Adipocyte (in vitro differentiated cells): Measurements from ENCODE around the gene S1PR4.
"Not testable (repeated sequence)": the region's sequence is repeated elsewhere in the genome, so short reads cannot be mapped to it uniquely, and the experiment has no call there.

Source experiments
- DNase-seq: peaks from one replicate; pipeline ENCODE4 v3.0.0-alpha.2; 2015; ENCODE audit warnings: low read depth
- H3K27me3 ChIP-seq: replicated peaks from 2 replicates; pipeline ENCODE4 v1.7.0; 2013; ENCODE audit warnings: mild to moderate bottlenecking, low read length, moderate library complexity; ENCODE audit not compliant: control insufficient read depth, insufficient read depth
- H3K36me3 ChIP-seq: 2 replicates; pipeline ENCODE4 v1.7.0; 2013; ENCODE audit warnings: low read length, mild to moderate bottlenecking, moderate library complexity; ENCODE audit not compliant: control insufficient read depth, insufficient read depth, severe bottlenecking
- H3K4me1 ChIP-seq: 2 replicates; pipeline ENCODE4 v1.7.0; 2013; ENCODE audit warnings: mild to moderate bottlenecking, low read length, moderate library complexity; ENCODE audit not compliant: control insufficient read depth, insufficient read depth
- H3K4me3 ChIP-seq: 2 replicates; pipeline ENCODE4 v1.7.0; 2013; ENCODE audit warnings: mild to moderate bottlenecking, low read length, moderate library complexity
- H3K9ac ChIP-seq: 2 replicates; pipeline ENCODE4 v1.7.0; 2013; ENCODE audit warnings: mild to moderate bottlenecking, low read length, moderate library complexity
- H3K9me3 ChIP-seq: 2 replicates; pipeline ENCODE4 v1.7.0; 2013; ENCODE audit warnings: mild to moderate bottlenecking, low read length, moderate library complexity; ENCODE audit not compliant: control insufficient read depth

S1PR4 gene

GRCh38 chr19:3193256-3194105, 14.9 kb downstream of the S1PR4 start:
- DNase-seq, result no peak
- Histone ChIP-seq H3K9me3 (no peaks in the 10 kb centered on the region), H3K4me3 (no peak overlapping the region), H3K27me3 (no peaks in the 10 kb centered on the region), H3K36me3 (peaks cover 29% of the 10 kb centered on the region), H3K4me1 (no peaks in the 10 kb centered on the region), H3K9ac (no peak overlapping the region)

DNA sequence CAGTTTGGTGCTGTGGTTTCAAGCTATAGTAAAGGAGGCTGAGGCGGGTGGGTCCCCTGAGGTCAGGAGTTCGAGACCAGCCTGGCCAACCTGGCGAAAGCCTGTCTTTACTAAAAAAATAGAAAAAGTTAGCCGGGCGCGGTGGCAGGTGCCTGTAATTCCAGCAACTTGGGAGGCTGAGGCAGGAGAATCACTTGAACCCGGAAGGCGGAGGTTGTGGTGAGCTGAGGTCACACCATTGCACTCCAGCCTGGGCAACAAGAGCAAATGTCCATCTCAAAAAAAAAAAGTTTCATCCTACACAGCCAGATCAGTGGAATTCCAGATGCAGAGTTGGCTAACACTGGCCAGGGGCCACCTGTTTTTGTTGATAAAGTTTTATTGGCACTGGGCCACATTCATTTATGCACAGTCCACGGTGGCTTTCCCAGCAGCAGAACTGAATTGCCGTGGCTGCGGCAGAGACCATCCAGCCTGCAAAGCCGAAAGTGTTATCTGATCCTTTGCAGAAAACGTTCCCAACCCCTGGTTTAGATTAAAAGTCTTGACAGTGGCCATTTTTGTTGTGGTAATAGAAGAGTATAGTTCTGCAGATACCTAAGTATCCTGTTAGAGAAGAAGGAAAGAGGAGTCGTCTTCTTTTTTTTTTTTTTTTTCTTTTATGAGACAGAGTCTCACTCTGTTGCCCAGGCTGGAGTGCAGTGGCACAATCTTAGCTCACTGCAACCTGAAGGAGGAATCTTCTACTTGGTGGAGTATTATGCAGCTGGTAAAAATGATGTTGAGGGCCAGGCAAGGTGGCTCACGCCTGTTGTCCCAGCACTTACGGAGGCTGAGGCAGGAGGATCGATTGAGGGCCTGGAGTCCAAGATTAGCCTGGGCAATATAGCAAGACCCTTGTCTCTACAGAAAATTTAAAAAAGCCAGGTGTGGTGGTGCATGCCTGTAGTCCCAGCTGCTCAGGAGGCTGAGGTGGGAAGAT, 15.8 kb downstream of the S1PR4 start:
- Histone ChIP-seq H3K4me1 (no peaks in the 10 kb centered on the region), H3K9me3 (no peaks in the 10 kb centered on the region), H3K9ac (no peak overlapping the region), H3K27me3 (no peaks in the 10 kb centered on the region), H3K36me3 (peaks cover 28% of the 10 kb centered on the region), H3K4me3 (no peak overlapping the region)
- no peak for DNase-seq

DNA sequence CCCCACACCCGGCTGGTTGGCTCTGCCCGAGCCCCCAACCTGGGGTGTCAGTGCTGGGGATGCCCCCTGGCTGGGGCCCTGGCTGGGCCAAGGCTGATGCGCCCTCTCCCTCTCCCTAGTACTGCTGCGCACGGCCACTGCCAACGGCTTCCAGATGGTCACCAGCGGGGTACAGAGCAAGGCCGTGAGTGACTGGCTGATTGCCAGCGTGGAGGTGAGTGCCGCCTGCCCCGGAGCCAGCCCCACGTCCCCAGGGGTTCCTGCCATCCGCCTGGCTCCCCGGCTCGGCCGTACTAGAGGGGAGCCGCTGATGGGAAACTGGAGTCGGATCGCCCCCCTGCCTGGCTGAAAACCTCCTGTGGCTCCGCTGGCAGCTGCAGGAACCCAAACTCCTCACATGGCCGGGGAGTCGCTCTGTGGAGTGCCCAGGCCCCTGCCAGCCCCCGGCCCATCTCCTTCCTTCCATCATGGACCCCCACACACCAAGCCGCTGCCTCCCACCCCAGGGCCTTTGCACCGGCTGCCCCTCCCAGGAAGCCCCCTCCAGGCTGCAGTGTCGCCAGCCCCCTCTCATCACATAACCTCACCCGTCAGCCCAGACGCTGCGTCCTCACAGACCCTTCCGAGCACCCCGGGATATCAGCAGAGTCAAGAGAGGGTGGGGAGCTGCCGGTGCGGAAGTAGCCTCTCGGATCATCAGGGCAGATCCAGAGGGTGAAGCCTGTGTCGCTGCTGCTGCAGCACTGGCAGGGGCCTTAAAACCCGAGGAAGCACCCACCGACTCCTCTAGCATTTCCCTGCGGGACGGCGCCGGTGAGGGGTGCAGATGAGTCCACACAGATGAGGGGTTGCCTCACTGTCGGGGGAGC, 17.7 kb downstream of the S1PR4 start:
- Histone ChIP-seq H3K9ac (no peak overlapping the region), H3K9me3 (no peaks in the 10 kb centered on the region), H3K4me3 (no peak overlapping the region), H3K36me3 (peaks cover 28% of the 10 kb centered on the region), H3K27me3 (no peaks in the 10 kb centered on the region), H3K4me1 (no peaks in the 10 kb centered on the region)
- no peak for DNase-seq

DNA sequence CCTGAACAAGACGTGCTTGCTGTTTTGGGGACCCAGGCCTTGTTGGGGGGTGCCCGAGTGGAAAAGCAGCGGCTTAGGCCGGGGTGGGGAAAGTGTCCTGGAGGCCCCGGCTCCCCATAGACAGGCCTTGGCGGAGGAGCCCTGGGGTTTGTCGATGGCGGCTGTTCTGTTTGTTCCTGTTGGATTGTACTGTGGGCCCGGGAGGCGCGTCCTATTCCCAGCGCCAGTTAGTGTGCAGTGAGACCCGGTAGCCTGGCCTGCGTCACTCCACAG, 18.3 kb downstream of the S1PR4 start:
- no peaks in the 10 kb centered on the region for H3K9me3 ChIP-seq
- H3K27me3 ChIP-seq, result no peaks in the 10 kb centered on the region
- peaks cover 28% of the 10 kb centered on the region for H3K36me3 ChIP-seq
- H3K9ac ChIP-seq, result no peak overlapping the region
- no peak for DNase-seq
- H3K4me3 ChIP-seq, result no peak overlapping the region
- no peaks in the 10 kb centered on the region for H3K4me1 ChIP-seq

DNA sequence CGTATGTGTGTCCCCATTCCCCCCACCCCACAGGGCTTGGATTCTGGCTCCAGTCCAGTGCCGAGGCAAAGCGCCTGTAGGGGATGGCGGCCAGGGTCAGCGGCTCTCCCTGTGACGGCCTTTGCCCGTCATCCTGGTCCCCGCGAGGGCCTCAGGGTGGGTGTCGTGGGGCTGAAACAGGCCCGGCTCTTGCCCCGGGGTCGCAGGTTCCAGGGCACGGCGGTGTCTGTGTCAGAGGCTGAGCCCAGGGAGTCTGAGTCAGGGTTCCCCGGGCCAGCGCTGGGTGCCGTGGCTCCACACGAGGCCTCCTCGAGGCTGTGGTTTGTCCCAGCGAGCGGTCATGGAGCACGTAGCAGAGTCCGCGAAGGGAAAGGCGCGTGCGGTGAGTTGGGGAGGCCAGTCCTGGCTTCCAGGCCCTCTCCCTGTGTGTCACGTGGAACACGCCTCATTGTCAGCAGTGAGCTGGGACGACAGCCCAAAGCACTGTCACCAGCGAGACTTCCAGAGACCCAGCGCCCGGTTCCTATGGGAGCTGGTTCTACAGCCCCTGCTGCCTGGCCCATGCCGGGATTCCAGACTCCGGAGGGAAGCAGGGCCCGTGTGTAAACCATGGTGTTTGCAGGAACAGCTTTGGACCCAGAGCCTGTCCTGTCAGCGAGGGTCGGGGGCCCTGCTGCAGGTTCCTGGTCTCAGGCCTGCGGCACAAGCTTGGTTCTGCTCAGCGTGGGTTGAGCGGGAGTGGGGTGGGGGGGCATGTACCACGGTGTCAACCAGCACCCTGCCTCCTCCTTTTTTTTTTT, 20.5 kb downstream of the S1PR4 start:
- H3K4me3 ChIP-seq, result no peak overlapping the region
- H3K9ac ChIP-seq, result no peak overlapping the region
- H3K27me3 ChIP-seq, result no peaks in the 10 kb centered on the region
- no peak for DNase-seq
- H3K4me1 ChIP-seq, result no peaks in the 10 kb centered on the region
- peaks cover 29% of the 10 kb centered on the region for H3K36me3 ChIP-seq
- no peaks in the 10 kb centered on the region for H3K9me3 ChIP-seq

DNA sequence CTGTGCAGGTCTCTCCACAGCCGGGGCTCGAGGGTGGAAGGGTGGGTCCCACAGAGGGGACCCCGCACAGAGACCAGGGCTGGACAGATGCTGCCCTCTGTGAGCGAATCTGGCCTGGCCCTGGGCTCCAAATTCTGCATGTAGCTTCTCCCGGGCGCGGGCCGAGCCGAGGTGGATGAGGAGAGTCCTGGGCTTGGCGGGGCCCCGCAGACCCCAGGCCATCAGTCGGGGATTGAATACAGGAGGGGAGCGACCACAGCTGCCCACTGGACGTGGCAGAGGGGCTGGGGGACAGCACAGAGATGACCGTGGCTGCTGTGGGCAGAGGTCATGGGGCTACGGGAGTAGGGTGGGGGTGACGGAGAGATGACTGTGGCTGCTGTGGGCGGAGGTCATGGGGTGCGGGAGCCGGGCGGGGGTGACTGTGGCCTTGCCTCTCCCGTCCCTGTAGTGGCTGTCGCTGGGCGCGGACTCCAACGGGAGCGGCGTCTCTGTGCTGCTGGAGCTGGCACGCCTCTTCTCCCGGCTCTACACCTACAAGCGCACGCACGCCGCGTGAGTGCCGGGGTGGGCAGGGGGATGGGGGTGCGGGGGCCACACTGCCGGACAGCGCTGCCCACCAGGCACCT, 22.6 kb downstream of the S1PR4 start:
- DNase-seq, result no peak
- H3K4me1 ChIP-seq, result no peaks in the 10 kb centered on the region
- H3K9ac ChIP-seq, result no peak overlapping the region
- no peak overlapping the region for H3K4me3 ChIP-seq
- peaks cover 39% of the 10 kb centered on the region for H3K36me3 ChIP-seq
- H3K9me3 ChIP-seq, result no peaks in the 10 kb centered on the region
- H3K27me3 ChIP-seq, result no peaks in the 10 kb centered on the region

DNA sequence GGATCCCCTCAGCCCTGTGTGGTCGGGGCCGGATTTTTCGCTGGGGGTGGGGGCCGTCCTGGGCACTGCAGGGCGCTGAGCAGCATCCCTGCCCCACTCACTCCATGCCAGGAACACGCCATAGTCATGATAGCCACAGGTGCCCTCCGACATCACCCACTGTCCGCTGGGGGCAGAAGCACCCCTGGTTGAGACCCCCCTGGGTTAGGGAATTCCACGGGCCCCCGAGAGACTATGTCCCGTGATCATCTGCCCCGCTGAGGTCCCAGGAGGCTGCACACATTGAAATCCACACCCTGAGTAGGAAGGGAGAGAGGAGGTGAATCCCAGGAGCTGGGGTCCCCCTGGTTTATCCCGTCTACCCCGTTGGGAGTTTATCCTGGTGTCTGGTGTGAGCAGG, 23.3 kb downstream of the S1PR4 start:
- H3K4me1 ChIP-seq, result no peaks in the 10 kb centered on the region
- H3K4me3 ChIP-seq, result no peak overlapping the region
- no peak for DNase-seq
- no peaks in the 10 kb centered on the region for H3K27me3 ChIP-seq
- no peaks in the 10 kb centered on the region for H3K9me3 ChIP-seq
- H3K36me3 ChIP-seq, result peaks cover 40% of the 10 kb centered on the region
- H3K9ac ChIP-seq, result no peak overlapping the region

DNA sequence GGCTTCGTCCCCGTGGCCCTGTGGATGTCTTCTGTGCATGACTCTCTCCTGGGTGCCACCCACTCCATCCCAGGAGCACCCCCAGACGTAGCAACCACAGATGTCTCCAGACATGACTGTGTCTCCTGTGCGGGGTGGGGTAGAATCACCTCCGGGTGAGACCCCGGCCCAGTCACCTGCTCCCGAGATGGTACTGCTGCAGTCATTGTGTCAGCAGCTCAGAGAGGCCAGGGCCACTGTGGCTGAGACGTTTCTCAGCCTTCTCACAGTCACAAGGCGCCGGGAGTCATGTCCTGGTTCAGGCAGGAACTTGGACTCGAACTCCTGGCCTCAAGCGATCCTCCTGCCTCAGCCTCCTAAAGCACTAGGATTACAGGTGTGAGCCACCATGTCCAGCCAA, 23.8 kb downstream of the S1PR4 start:
- no peaks in the 10 kb centered on the region for H3K4me1 ChIP-seq
- H3K27me3 ChIP-seq, result no peaks in the 10 kb centered on the region
- no peaks in the 10 kb centered on the region for H3K9me3 ChIP-seq
- H3K9ac ChIP-seq, result no peak overlapping the region
- DNase-seq, result no peak
- H3K36me3 ChIP-seq, result peaks cover 44% of the 10 kb centered on the region
- H3K4me3 ChIP-seq, result no peak overlapping the region

- H3K4me1 ChIP-seq, H3K27me3 ChIP-seq, H3K9ac ChIP-seq, H3K9me3 ChIP-seq, DNase-seq, H3K4me3 ChIP-seq: not testable (repeated sequence)
- peaks cover 50% of the 10 kb centered on the region for H3K36me3 ChIP-seq
Observed at GRCh38 chr19:3202895-3203294, 24.3 kb downstream of the S1PR4 start.
